Endothelial cell (in vitro differentiated cells): ENCODE results near the gene TLR9. TPM values are rescaled to one million over a fixed set of nuclear protein-coding genes. Genes with fewer than 3 reads are reported as not detected.

Source experiments
- DNase-seq: peaks from one replicate; pipeline ENCODE4 v3.0.0; 2021; ENCODE audit warnings: low spot score
- H3K27ac Mint-ChIP-seq: one replicate; pipeline ENCODE4 v1.8.0; 2021; ENCODE audit warnings: mixed read lengths, inconsistent platforms; ENCODE audit not compliant: unreplicated experiment
- H3K27me3 Mint-ChIP-seq: one replicate; pipeline ENCODE4 v1.8.0; 2021; ENCODE audit warnings: mild to moderate bottlenecking, moderate library complexity, mixed read lengths, inconsistent platforms; ENCODE audit not compliant: unreplicated experiment
- H3K36me3 Mint-ChIP-seq: one replicate; pipeline ENCODE4 v1.8.0; 2021; ENCODE audit warnings: mild to moderate bottlenecking, low read depth, mixed read lengths, inconsistent platforms; ENCODE audit not compliant: unreplicated experiment
- H3K4me1 Mint-ChIP-seq: one replicate; pipeline ENCODE4 v1.8.0; 2021; ENCODE audit warnings: mild to moderate bottlenecking, mixed read lengths, inconsistent platforms; ENCODE audit not compliant: unreplicated experiment
- H3K4me3 Mint-ChIP-seq: one replicate; pipeline ENCODE4 v1.8.0; 2021; ENCODE audit warnings: mild to moderate bottlenecking, mixed read lengths, inconsistent platforms; ENCODE audit not compliant: unreplicated experiment
- H3K9me3 Mint-ChIP-seq: one replicate; pipeline ENCODE4 v1.8.0; 2021; ENCODE audit warnings: mixed read lengths, inconsistent platforms; ENCODE audit not compliant: unreplicated experiment
- total RNA-seq: library from RNA; stranded (reverse); fragmentation: NEBNext Ultra II Directional; extraction: Animal tissue kit (Norgen Biotek cat#: 25700); gene quantifications from one replicate; pipeline ENCODE4 v1.2.1, GENCODE V29; 2021; ENCODE audit not compliant: unreplicated experiment
- TF ChIP-seq, protein P1 (sequence below): fragments of 200-600 bp; sonication (generic); IDR thresholded peaks from one replicate; pipeline ENCODE4 v1.5.0; 2021; ENCODE audit warnings: antibody characterized with exemption; ENCODE audit not compliant: unreplicated experiment

TLR9 gene
- total RNA-seq, 1 donor from 2014 or later = not detected

DNA sequence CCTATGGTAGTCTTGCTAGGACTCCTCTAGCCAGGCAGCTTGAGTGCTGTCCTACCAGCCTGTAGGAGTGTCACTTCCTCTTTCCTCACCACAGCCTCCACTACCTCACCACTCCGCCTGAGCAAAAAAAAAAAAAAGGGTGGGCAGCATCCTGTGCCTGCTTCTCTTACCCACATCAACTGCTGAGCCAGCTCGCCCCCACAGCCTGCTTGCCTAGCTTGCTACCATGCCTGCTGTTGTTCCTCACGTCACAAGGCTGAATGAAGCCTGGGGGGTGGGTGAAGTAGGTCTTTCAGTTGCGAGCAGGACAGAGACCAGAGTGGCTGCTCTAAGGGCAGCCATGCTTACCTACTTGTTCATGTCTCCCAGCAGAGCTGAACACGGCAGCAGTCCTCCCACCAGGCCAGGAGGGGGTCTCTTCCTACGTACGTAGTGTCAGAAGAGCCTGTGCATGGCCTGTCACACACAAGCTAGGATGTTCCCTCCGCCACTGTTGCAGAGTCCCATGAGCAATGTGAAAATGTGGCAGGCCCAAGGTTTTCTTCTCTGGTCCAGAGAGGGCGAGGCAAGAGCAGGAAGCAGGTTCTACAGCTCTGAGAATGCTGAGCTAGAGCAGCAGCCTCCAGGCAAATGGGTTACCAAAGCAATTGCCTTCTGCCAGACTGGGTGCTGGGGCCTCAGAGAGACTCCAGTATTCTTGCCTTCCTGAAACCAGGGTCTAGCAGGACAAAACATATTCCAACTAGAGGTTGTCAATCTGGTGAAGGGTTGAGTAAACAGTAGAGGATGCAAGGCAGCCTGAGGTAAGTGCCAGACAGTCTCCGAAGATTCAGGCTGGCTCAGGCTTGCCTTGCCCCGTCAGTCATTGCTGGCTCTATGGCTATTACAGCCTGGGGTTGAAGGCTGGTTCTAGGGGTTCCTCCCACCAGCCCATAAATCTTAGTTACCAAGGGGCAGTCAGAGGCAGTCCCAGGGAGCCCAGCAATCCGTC, 28.2 kb upstream of the TLR9 start:
- no peaks in the 10 kb centered on the region for H3K9me3 Mint-ChIP-seq
- TF ChIP-seq, protein P1, sequence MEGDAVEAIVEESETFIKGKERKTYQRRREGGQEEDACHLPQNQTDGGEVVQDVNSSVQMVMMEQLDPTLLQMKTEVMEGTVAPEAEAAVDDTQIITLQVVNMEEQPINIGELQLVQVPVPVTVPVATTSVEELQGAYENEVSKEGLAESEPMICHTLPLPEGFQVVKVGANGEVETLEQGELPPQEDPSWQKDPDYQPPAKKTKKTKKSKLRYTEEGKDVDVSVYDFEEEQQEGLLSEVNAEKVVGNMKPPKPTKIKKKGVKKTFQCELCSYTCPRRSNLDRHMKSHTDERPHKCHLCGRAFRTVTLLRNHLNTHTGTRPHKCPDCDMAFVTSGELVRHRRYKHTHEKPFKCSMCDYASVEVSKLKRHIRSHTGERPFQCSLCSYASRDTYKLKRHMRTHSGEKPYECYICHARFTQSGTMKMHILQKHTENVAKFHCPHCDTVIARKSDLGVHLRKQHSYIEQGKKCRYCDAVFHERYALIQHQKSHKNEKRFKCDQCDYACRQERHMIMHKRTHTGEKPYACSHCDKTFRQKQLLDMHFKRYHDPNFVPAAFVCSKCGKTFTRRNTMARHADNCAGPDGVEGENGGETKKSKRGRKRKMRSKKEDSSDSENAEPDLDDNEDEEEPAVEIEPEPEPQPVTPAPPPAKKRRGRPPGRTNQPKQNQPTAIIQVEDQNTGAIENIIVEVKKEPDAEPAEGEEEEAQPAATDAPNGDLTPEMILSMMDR = no peak
- peak overlapping the region; percentile 65 for H3K4me3 Mint-ChIP-seq
- peak overlapping the region; percentile 84 for H3K27ac Mint-ChIP-seq
- DNase-seq = no peak
- H3K36me3 Mint-ChIP-seq = peaks cover 43% of the 10 kb centered on the region
- peaks cover 3% of the 10 kb centered on the region for H3K27me3 Mint-ChIP-seq
- peaks cover 12% of the 10 kb centered on the region for H3K4me1 Mint-ChIP-seq

DNA sequence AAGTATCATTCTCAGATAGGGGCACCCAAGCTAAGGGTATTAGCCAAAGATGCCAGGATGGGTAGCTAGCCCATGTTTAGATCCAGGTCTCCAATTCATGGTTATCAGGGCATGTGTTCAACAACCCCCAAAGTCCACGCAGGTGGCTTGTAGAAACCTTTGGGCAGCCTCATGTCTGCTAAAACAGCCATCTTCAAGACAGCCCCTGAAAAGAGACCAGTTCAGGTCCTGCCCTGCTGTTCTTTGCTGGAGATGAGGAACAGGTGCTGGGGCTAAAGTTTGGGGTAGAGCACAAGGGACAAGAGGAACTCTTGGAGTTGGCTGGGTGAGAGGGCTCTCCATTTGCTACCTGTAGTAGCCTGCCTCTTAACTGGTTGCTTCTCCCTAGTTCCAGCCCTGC, 24.7 kb upstream of the TLR9 start:
- no peaks in the 10 kb centered on the region for H3K9me3 Mint-ChIP-seq
- TF ChIP-seq, protein P1 = no peak
- H3K36me3 Mint-ChIP-seq = peaks cover 26% of the 10 kb centered on the region
- peaks cover 9% of the 10 kb centered on the region for H3K27me3 Mint-ChIP-seq
- peaks cover 19% of the 10 kb centered on the region for H3K4me1 Mint-ChIP-seq
- no peak for DNase-seq
- H3K4me3 Mint-ChIP-seq = no peak overlapping the region
- no peak overlapping the region for H3K27ac Mint-ChIP-seq

DNA sequence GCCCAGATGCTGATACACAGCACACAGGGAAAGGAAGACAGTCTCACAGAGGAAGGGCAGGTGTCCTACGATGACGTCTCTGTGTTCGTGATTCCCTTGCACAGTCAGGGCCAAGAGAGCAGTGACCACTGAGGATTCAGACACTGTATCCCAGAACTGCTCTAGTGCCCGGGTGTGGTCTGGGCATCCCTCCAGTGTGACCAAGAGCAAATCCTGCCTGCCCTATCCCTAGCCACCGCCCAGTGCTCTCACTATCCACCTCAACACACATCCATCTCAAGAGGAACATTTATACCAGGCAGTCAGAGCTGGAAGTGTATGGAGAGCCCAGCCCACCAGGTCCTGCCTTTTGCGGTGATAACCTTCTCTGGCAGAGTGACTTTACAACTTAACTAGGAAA, 24.2 kb upstream of the TLR9 start:
- Mint-ChIP-seq H3K4me3 (no peak overlapping the region), H3K27ac (no peak overlapping the region), H3K36me3 (peaks cover 25% of the 10 kb centered on the region), H3K4me1 (peaks cover 24% of the 10 kb centered on the region), H3K9me3 (no peaks in the 10 kb centered on the region), H3K27me3 (peaks cover 9% of the 10 kb centered on the region)
- no peak for DNase-seq
- TF ChIP-seq, protein P1 = no peak

DNA sequence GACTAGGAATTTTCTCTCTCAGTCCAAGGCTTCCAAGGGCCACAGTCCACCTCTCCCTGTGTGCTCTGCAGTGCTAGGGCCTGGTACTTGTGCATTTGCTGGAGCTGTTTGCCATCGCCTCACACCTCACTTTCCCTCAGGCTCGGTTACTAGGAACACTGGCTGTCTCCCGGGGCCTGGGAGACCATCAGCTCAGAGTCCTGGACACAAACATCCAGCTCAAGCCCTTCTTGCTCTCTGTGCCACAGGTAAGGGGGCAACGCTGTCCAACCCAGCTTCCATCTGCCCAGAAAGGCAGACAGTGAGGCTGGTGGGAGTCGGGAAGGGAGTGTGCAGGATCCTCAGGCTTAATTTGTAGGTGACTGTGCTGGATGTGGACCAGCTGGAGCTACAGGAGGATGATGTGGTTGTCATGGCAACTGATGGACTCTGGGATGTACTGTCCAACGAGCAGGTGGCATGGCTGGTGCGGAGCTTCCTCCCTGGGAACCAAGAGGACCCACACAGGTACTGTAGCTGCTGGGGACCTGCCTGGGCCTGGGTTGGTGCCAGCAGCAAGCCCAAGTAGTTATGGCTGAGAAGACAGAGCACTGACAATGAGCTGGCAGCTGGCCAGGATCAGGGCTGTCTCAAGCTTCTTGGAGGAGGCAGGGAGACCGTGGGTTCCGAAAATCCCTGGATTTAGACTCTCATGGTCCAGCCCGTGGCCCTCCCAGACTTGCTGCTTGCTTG, 23.5 kb upstream of the TLR9 start:
- Mint-ChIP-seq H3K36me3 (peaks cover 25% of the 10 kb centered on the region), H3K4me3 (no peak overlapping the region), H3K27ac (no peak overlapping the region), H3K9me3 (no peaks in the 10 kb centered on the region), H3K27me3 (peaks cover 9% of the 10 kb centered on the region), H3K4me1 (peaks cover 25% of the 10 kb centered on the region)
- DNase-seq = no peak
- TF ChIP-seq, protein P1 = no peak

DNA sequence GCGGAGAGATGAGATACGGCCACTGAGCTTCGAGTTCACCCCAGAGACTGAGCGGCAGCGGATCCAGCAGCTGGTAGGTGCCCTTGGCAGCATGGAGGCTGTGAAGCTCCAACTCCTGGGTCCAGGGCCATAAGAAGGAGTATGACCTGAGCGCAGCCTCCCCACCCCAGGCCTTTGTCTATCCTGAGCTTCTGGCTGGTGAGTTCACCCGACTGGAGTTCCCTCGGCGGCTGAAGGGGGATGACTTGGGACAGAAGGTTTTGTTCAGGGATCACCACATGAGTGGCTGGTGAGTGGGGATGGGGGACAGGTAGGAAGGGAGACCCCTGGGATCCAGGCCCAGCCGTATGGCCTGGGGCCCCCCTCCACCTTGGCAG, 22.7 kb upstream of the TLR9 start:
- H3K27ac Mint-ChIP-seq = peak overlapping the region; percentile 74
- H3K4me1 Mint-ChIP-seq = peaks cover 21% of the 10 kb centered on the region
- H3K27me3 Mint-ChIP-seq = peaks cover 12% of the 10 kb centered on the region
- H3K4me3 Mint-ChIP-seq = peak overlapping the region; percentile 56
- TF ChIP-seq, protein P1 = no peak
- no peak for DNase-seq
- no peaks in the 10 kb centered on the region for H3K9me3 Mint-ChIP-seq
- peaks cover 25% of the 10 kb centered on the region for H3K36me3 Mint-ChIP-seq
